CD4-positive, alpha-beta T cell treated with Interleukin-17A for 4 hours (primary cell): ENCODE results near the gene RARRES1.

Experiments used
- DNase-seq: peaks from one replicate; pipeline ENCODE4 v3.0.0-alpha.2; 2020; ENCODE audit warnings: mixed read lengths

Gene RARRES1

GRCh38 chr3:158763421-158763820 lies 31.2 kb upstream of the RARRES1 start:
- DNase-seq, result no peak

GRCh38 chr3:158762701-158763100 lies 30.4 kb upstream of the RARRES1 start:
- no peak for DNase-seq

GRCh38 chr3:158761350-158761749 lies 29.1 kb upstream of the RARRES1 start:
- no peak for DNase-seq

- DNase-seq, result no peak
Measured at GRCh38 chr3:158755421-158755820, 23.2 kb upstream of the RARRES1 start.

- DNase-seq, result no peak
Measured at GRCh38 chr3:158753854-158754253, 21.6 kb upstream of the RARRES1 start.

GRCh38 chr3:158751316-158751715 lies 19.1 kb upstream of the RARRES1 start:
- no peak for DNase-seq

- DNase-seq, result no peak
Measured at GRCh38 chr3:158750016-158750415, 17.8 kb upstream of the RARRES1 start.

- no peak for DNase-seq
Measured at GRCh38 chr3:158749526-158749925, 17.3 kb upstream of the RARRES1 start.

GRCh38 chr3:158748237-158748828 lies 16.1 kb upstream of the RARRES1 start:
- DNase-seq, result no peak

- DNase-seq, result no peak
Measured at GRCh38 chr3:158747417-158747816, 15.2 kb upstream of the RARRES1 start.

- no peak for DNase-seq
Measured at GRCh38 chr3:158745551-158745950, 13.3 kb upstream of the RARRES1 start.

- no peak for DNase-seq
Measured at GRCh38 chr3:158744567-158745288, 12.5 kb upstream of the RARRES1 start.

- DNase-seq, result no peak
Measured at GRCh38 chr3:158743664-158744566, 11.7 kb upstream of the RARRES1 start.

GRCh38 chr3:158742871-158743663 lies 10.8 kb upstream of the RARRES1 start:
- no peak for DNase-seq

GRCh38 chr3:158739661-158740060 lies 7.4 kb upstream of the RARRES1 start:
- no peak for DNase-seq

- DNase-seq, result no peak
Measured at GRCh38 chr3:158739078-158739477, 6.8 kb upstream of the RARRES1 start.

- DNase-seq, result no peak
Measured at GRCh38 chr3:158738653-158739052, 6.4 kb upstream of the RARRES1 start.

GRCh38 chr3:158737976-158738615 lies 5.8 kb upstream of the RARRES1 start:
- no peak for DNase-seq

- DNase-seq, result no peak
Measured at GRCh38 chr3:158737410-158737809, 5.2 kb upstream of the RARRES1 start.

- no peak for DNase-seq
Measured at GRCh38 chr3:158735296-158736033, 3.2 kb upstream of the RARRES1 start.

GRCh38 chr3:158733656-158734055 lies 1.4 kb upstream of the RARRES1 start:
- DNase-seq, result no peak

GRCh38 chr3:158732856-158733200 lies 571 bp upstream of the RARRES1 start:
- DNase-seq, result no peak
